ENCODE results near the gene KCNN3.
A peak's percentile ranks its signal among the peaks of the same experiment; 100 is the strongest.

Gene KCNN3

DNA sequence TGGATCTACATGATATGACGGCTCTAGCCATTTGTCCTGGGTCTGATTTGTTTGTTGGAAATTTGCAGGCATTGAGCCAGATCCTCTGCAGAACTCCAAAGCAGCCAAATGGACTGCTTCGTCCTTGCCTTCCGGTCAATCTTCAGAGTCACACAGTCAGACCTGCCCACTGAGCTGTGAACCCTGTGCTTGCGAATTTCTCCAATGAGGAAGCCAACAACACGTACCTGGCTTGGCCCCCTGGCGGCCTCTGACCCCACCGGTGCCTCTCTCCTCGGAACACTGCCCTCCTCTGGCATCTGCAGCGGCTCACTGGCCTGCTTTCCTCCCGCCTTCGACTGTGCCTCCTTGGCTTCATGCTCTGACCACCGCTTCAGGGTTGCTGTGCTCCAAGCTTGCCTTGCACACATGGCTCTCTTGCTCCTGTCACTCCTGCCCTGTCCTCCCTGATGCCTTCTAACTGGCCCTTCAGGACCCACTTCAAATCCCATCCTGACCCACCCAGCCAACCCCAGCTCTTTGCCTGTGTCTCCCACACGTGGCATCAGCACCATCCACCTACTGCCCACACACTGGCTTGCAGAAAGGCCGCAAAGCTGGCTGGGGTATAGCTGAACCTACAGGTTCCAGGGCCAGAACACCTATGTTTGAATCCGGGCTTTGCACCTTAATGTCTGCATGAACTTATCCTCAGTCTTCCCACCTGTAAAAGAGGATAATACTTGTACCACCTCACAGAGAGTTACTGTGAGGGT lies 128.2 kb downstream of the KCNN3 start:
- DNase-seq (ENCODE audit: low read depth, low spot score), result no peak
- TF ChIP-seq, protein P1, sequence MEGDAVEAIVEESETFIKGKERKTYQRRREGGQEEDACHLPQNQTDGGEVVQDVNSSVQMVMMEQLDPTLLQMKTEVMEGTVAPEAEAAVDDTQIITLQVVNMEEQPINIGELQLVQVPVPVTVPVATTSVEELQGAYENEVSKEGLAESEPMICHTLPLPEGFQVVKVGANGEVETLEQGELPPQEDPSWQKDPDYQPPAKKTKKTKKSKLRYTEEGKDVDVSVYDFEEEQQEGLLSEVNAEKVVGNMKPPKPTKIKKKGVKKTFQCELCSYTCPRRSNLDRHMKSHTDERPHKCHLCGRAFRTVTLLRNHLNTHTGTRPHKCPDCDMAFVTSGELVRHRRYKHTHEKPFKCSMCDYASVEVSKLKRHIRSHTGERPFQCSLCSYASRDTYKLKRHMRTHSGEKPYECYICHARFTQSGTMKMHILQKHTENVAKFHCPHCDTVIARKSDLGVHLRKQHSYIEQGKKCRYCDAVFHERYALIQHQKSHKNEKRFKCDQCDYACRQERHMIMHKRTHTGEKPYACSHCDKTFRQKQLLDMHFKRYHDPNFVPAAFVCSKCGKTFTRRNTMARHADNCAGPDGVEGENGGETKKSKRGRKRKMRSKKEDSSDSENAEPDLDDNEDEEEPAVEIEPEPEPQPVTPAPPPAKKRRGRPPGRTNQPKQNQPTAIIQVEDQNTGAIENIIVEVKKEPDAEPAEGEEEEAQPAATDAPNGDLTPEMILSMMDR (IDR thresholded peaks at IDR 0.05; ENCODE audit: low read depth, low read length), result no peak
- H3K4me3 ChIP-seq (ENCODE audit: low read depth, low read length), result no peak overlapping the region
- in situ Hi-C loops (cut with HindIII; ENCODE audit: low sequenced_read_pairs), result loop anchor here (10.0 kb wide), 1 partner anchor 113 kb away; no protein-coding TSS in a partner anchor

DNA sequence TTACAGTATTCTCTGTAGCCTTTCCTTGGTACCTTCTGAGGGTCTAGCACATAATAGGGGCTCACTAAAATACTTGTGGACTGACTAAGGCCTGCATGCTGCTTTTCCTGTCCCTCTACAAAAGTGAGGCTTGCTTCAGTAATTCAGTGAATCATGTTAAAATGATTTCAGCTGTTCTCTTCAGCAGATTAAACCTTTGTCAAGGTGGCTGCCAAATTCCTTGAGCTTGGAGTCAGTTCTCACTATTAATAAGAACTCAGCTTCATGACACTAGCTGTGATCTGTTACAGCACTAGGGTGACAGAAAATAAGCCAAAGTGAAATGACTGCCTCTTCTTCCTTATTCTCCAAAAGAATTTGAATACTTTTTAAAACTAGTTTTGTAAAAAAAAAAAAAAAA lies 128.8 kb downstream of the KCNN3 start:
- no peak overlapping the region for H3K4me3 ChIP-seq (ENCODE audit: low read depth, low read length)
- TF ChIP-seq, protein P1 (IDR thresholded peaks at IDR 0.05; ENCODE audit: low read depth, low read length), result no peak
- in situ Hi-C loops (cut with HindIII; ENCODE audit: low sequenced_read_pairs), result loop anchor here (10.0 kb wide), 1 partner anchor 113 kb away; no protein-coding TSS in a partner anchor
- no peak for DNase-seq (ENCODE audit: low read depth, low spot score)

DNA sequence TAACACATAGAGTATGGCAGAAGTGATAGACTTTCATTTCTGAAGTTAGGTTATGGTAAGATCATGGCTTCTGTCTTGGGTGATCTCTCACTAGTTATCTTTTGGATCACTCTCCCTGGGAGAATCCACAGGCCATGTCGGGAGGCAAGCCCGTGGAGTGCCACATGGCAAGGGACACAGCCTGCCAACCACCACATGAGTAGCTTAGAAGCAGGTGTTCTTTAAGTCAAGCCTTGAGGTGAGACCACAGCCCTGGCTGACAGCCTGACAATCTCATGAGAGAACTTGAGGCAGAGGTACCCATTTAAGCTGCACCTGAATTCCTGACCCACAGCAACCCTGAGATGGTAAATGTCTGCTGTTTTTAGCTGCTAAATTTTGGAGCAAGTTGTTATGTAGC lies 130.4 kb downstream of the KCNN3 start:
- no peak for DNase-seq (ENCODE audit: low read depth, low spot score)
- in situ Hi-C loops (cut with HindIII; ENCODE audit: low sequenced_read_pairs), result loop anchor here (10.0 kb wide), 1 partner anchor 115 kb away; no protein-coding TSS in a partner anchor
- TF ChIP-seq, protein P1 (IDR thresholded peaks at IDR 0.05; ENCODE audit: low read depth, low read length), result no peak
- no peak overlapping the region for H3K4me3 ChIP-seq (ENCODE audit: low read depth, low read length)

DNA sequence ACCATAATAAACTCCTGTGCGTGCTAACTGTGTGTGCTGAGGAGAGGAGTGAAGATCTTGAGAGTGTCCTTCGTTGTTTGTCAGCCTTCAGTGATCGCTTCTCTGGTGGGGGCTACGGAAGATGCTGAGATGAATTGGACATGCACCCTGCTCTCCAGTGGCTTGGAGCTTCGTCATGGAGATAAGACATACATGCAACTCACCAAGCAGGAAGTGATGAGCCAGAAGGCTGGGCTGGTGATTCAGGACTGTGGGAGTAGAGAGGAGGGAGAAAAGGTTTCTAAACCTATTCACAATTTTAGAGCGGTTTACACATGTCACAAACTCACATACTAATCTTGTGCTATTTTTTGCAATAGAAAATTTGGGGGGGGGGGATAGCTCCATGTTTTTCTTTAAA lies 133.2 kb downstream of the KCNN3 start:
- no peak overlapping the region for H3K4me3 ChIP-seq (ENCODE audit: low read depth, low read length)
- in situ Hi-C loops (cut with HindIII; ENCODE audit: low sequenced_read_pairs), result no loop called here
- DNase-seq (ENCODE audit: low read depth, low spot score), result peak; percentile 47
- TF ChIP-seq, protein P1 (IDR thresholded peaks at IDR 0.05; ENCODE audit: low read depth, low read length), result no peak

DNA sequence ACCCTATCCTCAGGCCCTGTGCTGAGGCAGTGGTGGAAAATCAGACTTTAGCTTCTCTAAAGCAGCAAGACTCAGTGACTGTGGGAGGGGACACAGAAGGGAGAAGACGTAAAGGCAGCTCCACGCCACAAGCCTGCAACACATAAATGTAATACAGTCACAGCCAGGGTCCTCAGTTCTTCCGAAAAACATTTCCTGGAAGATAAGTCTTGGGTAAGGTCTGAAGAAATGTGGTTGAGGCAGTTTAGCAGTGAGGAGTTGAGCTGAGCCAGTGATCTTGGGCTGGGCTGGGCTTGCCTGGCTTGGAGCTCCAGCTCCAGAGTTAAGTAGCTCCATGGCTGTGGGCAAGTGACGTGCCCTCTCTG lies 134.3 kb downstream of the KCNN3 start:
- H3K4me3 ChIP-seq (ENCODE audit: low read depth, low read length), result no peak overlapping the region
- no peak for DNase-seq (ENCODE audit: low read depth, low spot score)
- TF ChIP-seq, protein P1 (IDR thresholded peaks at IDR 0.05; ENCODE audit: low read depth, low read length), result no peak
- in situ Hi-C loops (cut with HindIII; ENCODE audit: low sequenced_read_pairs), result no loop called here

DNA sequence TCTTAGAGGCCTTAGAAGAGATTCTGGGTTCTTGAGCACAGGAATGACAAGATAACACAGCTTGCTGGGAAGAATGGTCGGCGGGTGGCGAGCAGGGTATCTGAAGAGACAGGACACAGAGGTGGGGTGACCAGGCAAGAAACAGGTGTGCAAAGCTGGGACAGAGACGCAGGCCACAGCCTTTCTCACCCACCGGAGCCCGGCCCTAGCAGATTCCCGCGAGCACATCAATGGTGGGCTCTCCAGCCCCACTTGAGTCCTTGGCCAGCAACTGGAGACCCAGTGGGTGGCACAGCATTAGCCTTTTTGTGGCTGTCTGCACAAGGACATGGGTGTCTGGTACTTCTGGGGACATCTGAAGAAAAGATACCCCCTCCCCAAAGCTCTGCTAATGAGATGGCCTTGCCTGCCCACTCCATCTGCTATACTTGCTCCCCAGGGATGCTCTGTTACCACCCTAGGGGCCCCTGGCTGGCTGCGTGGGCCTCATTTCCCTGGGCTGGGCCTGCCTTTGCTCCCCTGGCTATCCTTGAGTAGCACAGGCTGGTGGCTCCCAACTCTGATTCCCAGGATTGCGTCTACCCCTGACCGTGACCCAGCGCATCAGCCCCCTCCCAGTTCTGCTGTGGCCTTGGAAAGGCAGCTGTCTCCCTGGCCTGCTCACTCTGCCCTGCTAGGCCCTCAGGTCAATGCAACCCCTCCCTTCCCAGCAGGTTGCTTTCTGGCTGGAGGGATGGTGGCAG lies 134.8 kb downstream of the KCNN3 start:
- no peak overlapping the region for H3K4me3 ChIP-seq (ENCODE audit: low read depth, low read length)
- TF ChIP-seq, protein P1 (IDR thresholded peaks at IDR 0.05; ENCODE audit: low read depth, low read length), result no peak
- in situ Hi-C loops (cut with HindIII; ENCODE audit: low sequenced_read_pairs), result no loop called here
- DNase-seq (ENCODE audit: low read depth, low spot score), result no peak
